K562 (cell line): ENCODE results near the gene MVD. TPM values are rescaled to one million over a fixed set of nuclear protein-coding genes. Genes with fewer than 3 reads are reported as not detected.

Source experiments
- BMI1 ChIP-seq: fragments of 150-350 bp; IDR thresholded peaks from 2 replicates; pipeline ENCODE4 v1.6.1; 2014; ENCODE audit warnings: low read length
- CBX1 ChIP-seq: sonication (generic); IDR thresholded peaks from 2 replicates; pipeline ENCODE4 v1.6.1; 2016; ENCODE audit warnings: antibody characterized with exemption, low read depth, mild to moderate bottlenecking
- CHD2 ChIP-seq: IDR thresholded peaks from 2 replicates; pipeline ENCODE4 v1.6.1; 2011; ENCODE audit warnings: low read depth, low read length
- CTBP1 ChIP-seq: fragments of 450-650 bp; IDR thresholded peaks from 2 replicates; pipeline ENCODE4 v1.6.1; 2016; ENCODE audit warnings: borderline replicate concordance
- EP400 ChIP-seq: fragments of 450-650 bp; IDR thresholded peaks from 2 replicates; pipeline ENCODE4 v1.6.1; 2017; ENCODE audit warnings: antibody characterized with exemption, mild to moderate bottlenecking, moderate library complexity
- KHSRP ChIP-seq: fragments of 450-650 bp; IDR thresholded peaks from 2 replicates; pipeline ENCODE4 v1.6.1; 2017
- KLF1 ChIP-seq: fragments of 450-650 bp; IDR thresholded peaks from 2 replicates; pipeline ENCODE4 v1.6.1; 2016; ENCODE audit warnings: missing genetic modification characterization, missing compliant biosample characterization
- NR4A1 ChIP-seq, 2 experiments: fragments of 250-450 bp in 1 of 2; fragments of 450-650 bp in 1 of 2; sonication (Bioruptor Pico) in 1 of 2; IDR thresholded peaks; 2 replicates each; pipeline versions ENCODE4 v1.4.0 to v1.6.1; 2016 to 2020; ENCODE audit warnings: mild to moderate bottlenecking in 2 of 2, missing compliant biosample characterization in 1 of 2, missing genetic modification characterization in 1 of 2, moderate library complexity in 1 of 2
- RBBP5 ChIP-seq: fragments of 200-600 bp; sonication (generic); IDR thresholded peaks from 2 replicates; pipeline ENCODE4 v1.6.1; 2012; ENCODE audit warnings: borderline replicate concordance, mild to moderate bottlenecking, low read length, control low read depth, inconsistent platforms; ENCODE audit not compliant: insufficient read depth, poor library complexity, severe bottlenecking
- RBM34 ChIP-seq: fragments of 200-400 bp; formaldehyde crosslinking; IDR thresholded peaks from 2 replicates; pipeline ENCODE4 v1.6.1; 2018; ENCODE audit warnings: low read length, borderline replicate concordance; ENCODE audit not compliant: insufficient read depth
- SETDB1 ChIP-seq: IDR thresholded peaks from one replicate; pipeline ENCODE4 v1.6.1; 2012; ENCODE audit warnings: low read length, control low read depth, inconsistent platforms
- ZBED1 ChIP-seq: IDR thresholded peaks from 2 replicates; pipeline ENCODE4 v1.6.1; 2014
- ZNF561 ChIP-seq: fragments of 450-650 bp; formaldehyde crosslinking; conservative IDR thresholded peaks from 2 replicates; pipeline ENCODE4 v1.4.0; 2020; ENCODE audit warnings: mild to moderate bottlenecking, moderate library complexity
- ZSCAN29 ChIP-seq: fragments of 450-650 bp; IDR thresholded peaks from 2 replicates; pipeline ENCODE4 v1.6.1; 2017
- polyA plus RNA-seq, 8 experiments: library from polyadenylated mRNA; depleted of rRNA in 4 of 8; stranded (reverse) in 5 of 8; unstranded in 3 of 8; fragments of >200 nt; fragmentation: Nextera tagmentation in 2 of 8; fragmentation: Illumina TruSeq in 1 of 8; extraction: Ambion mirVana in 2 of 8; extraction: Trizol in 1 of 8; gene quantifications; 2 replicates each; pipeline versions ENCODE4 v1.2.1 to v1.2.3, GENCODE V29; 2011 to 2014; ENCODE audit warnings: inconsistent platforms in 1 of 8, missing spikeins in 1 of 8
- total RNA-seq, 7 experiments: library from RNA; depleted of rRNA in 6 of 7; stranded (reverse); fragments of >200 nt in 6 of 7; fragmentation: Illumina TruSeq in 2 of 7; extraction: Trizol in 2 of 7; gene quantifications; 2 replicates each; pipeline versions ENCODE4 v1.2.1 to v1.2.3, GENCODE V29; 2011 to 2021; ENCODE audit warnings: low replicate concordance in 1 of 7
- TF ChIP-seq, protein P1 (sequence below), 2 experiments: fragments of 450-650 bp in 1 of 2; IDR thresholded peaks; 2 replicates each; pipeline ENCODE4 v1.6.1; 2011 to 2017; ENCODE audit warnings: low read depth in 2 of 2, antibody characterized with exemption in 1 of 2, borderline replicate concordance in 1 of 2, low read length in 1 of 2, mild to moderate bottlenecking in 1 of 2, mixed read lengths in 1 of 2; ENCODE audit not compliant: control insufficient read depth in 1 of 2
- TF ChIP-seq, protein P2 (sequence below): fragments of 450-650 bp; formaldehyde crosslinking; IDR thresholded peaks from 2 replicates; pipeline ENCODE4 v1.4.0; 2022; ENCODE audit warnings: mild to moderate bottlenecking, moderate library complexity
- TF ChIP-seq, protein P3 (sequence below): sonication (generic); formaldehyde crosslinking; IDR thresholded peaks from 2 replicates; pipeline ENCODE4 v1.8.1; 2023; ENCODE audit warnings: mild to moderate bottlenecking, missing genetic modification reagents
- TF ChIP-seq, protein P4 (sequence below): fragments of 250-450 bp; sonication (Bioruptor Pico); IDR thresholded peaks from 2 replicates; pipeline ENCODE4 v1.4.0; 2020; ENCODE audit warnings: borderline replicate concordance

Gene MVD
- total and polyA plus RNA-seq, 9 of the 15 experiments (the other 6 are each of a cell fraction or from before 2014, with no cell fraction given) = 12.2 to 141 (median 45.3) TPM

DNA sequence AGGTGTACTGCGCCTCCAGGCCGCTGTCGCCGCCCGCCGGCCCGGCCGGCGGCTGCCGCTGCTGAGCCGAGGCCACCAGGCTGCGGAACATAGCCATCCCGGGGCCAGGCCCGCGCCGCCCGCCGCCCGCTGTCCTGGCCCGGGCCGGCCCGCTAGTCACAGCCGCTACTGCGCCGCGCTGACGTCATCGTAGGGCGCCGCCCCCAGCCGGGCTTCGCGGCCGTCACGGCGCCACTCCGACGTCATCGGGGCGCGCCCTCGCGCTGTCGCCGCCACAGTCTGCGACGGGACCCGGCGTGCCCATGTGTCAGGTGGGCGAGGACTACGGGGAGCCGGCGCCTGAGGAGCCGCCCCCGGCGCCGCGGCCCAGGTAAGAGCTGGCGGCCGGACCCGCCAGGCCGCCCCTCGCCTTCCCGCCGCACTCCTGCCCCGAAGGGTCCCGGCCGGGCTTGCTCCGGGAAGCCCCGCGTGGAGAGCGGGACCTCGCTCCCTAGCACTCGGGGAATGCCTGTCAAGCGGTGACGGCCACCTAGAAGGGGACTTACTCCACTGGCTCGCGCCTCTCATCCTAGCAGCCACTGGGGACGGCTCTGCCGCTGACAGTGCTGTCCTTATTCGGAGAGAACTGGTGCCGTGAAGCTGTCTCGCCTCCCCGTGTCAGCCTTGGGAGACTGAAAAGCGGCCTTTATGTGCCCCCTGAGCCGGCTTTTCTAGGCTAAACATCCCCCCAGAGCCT, 43.5 kb upstream of the MVD start, which contains the start of the genes CTU2 and RNF166 (continued):
- TF ChIP-seq, protein P1, sequence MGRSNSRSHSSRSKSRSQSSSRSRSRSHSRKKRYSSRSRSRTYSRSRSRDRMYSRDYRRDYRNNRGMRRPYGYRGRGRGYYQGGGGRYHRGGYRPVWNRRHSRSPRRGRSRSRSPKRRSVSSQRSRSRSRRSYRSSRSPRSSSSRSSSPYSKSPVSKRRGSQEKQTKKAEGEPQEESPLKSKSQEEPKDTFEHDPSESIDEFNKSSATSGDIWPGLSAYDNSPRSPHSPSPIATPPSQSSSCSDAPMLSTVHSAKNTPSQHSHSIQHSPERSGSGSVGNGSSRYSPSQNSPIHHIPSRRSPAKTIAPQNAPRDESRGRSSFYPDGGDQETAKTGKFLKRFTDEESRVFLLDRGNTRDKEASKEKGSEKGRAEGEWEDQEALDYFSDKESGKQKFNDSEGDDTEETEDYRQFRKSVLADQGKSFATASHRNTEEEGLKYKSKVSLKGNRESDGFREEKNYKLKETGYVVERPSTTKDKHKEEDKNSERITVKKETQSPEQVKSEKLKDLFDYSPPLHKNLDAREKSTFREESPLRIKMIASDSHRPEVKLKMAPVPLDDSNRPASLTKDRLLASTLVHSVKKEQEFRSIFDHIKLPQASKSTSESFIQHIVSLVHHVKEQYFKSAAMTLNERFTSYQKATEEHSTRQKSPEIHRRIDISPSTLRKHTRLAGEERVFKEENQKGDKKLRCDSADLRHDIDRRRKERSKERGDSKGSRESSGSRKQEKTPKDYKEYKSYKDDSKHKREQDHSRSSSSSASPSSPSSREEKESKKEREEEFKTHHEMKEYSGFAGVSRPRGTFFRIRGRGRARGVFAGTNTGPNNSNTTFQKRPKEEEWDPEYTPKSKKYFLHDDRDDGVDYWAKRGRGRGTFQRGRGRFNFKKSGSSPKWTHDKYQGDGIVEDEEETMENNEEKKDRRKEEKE (IDR thresholded peaks at IDR 0.05; ENCODE audit: borderline replicate concordance in 1 of 2, control insufficient read depth in 1 of 2, low read depth in 2 of 2, low read length in 1 of 2) = no peak
- TF ChIP-seq NR4A1 (CRISPR knock-in tag; IDR thresholded peaks at IDR 0.05) (peak; percentile 73), NR4A1 (tag; IDR thresholded peaks at IDR 0.05) (peak; percentile 64), KHSRP (peak; percentile 89), CBX1 (no peak), RBBP5 (peak; percentile 94), RBM34 (no peak), BMI1 (no peak), ZBED1 (0 out of 2 replicates have a peak, but pooled peaks have one; percentile 82), SETDB1 (peak; percentile 59), EP400 (peak; percentile 81; the same call in 1 of the 2 replicates), CTBP1 (peak; percentile 97), ZNF561 (CRISPR knock-in tag) (no peak), KLF1 (tag) (0 out of 2 replicates have a peak, but pooled peaks have one; percentile 43), ZSCAN29 (no peak), CHD2 (peak; percentile 46; the same call in 1 of the 2 replicates)
- TF ChIP-seq, protein P2, sequence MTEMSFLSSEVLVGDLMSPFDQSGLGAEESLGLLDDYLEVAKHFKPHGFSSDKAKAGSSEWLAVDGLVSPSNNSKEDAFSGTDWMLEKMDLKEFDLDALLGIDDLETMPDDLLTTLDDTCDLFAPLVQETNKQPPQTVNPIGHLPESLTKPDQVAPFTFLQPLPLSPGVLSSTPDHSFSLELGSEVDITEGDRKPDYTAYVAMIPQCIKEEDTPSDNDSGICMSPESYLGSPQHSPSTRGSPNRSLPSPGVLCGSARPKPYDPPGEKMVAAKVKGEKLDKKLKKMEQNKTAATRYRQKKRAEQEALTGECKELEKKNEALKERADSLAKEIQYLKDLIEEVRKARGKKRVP = peak; percentile 51; the same call in 1 of the 2 replicates
- TF ChIP-seq, protein P3, sequence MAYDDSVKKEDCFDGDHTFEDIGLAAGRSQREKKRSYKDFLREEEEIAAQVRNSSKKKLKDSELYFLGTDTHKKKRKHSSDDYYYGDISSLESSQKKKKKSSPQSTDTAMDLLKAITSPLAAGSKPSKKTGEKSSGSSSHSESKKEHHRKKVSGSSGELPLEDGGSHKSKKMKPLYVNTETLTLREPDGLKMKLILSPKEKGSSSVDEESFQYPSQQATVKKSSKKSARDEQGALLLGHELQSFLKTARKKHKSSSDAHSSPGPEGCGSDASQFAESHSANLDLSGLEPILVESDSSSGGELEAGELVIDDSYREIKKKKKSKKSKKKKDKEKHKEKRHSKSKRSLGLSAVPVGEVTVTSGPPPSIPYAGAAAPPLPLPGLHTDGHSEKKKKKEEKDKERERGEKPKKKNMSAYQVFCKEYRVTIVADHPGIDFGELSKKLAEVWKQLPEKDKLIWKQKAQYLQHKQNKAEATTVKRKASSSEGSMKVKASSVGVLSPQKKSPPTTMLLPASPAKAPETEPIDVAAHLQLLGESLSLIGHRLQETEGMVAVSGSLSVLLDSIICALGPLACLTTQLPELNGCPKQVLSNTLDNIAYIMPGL (CRISPR knock-in tag) = no peak; the same call in 1 of the 2 replicates
- TF ChIP-seq, protein P4, sequence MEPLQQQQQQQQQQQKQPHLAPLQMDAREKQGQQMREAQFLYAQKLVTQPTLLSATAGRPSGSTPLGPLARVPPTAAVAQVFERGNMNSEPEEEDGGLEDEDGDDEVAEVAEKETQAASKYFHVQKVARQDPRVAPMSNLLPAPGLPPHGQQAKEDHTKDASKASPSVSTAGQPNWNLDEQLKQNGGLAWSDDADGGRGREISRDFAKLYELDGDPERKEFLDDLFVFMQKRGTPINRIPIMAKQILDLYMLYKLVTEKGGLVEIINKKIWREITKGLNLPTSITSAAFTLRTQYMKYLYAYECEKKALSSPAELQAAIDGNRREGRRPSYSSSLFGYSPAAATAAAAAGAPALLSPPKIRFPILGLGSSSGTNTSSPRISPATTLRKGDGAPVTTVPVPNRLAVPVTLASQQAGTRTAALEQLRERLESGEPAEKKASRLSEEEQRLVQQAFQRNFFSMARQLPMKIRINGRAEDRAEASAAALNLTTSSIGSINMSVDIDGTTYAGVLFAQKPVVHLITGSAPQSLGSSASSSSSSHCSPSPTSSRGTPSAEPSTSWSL (CRISPR knock-in tag) = peak; percentile 30; the same call in 1 of the 2 replicates
